GM10847 (cell line): ENCODE data around the gene CCSER1.

ENCODE experiments used
- POLR2A ChIP-seq: IDR thresholded peaks from 2 replicates; pipeline ENCODE4 v1.6.1; 2011; ENCODE audit not compliant: insufficient read length; ENCODE audit errors: extremely low read depth

CCSER1 gene

DNA sequence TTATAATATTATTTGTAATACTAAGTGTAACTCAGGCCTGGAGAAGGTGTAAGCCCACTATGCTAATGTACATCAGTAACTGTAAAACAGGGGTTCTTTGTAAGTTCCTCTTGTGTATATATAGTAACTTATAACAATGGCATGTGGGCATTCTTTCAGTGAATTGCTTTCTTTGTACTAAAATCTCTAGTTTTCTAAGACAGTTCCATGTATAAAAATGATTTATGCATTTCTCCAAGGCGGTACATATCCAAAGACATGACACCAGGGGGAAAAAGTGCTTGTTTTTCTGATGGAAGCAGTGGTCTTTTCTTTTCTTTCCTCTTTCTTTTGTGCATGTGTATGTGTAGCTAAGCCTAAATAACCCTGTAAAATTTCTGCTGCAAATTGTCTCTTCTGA is 1474.2 kb downstream of the CCSER1 start:
- TF ChIP-seq POLR2A = no peak

GRCh38 chr4:91611782-91612181 is 1484.6 kb downstream of the CCSER1 start:
- TF ChIP-seq POLR2A = no peak

- TF ChIP-seq POLR2A = no peak
Measured at GRCh38 chr4:91620952-91621351, 1493.8 kb downstream of the CCSER1 start.

GRCh38 chr4:91621446-91621845 is 1494.3 kb downstream of the CCSER1 start:
- no peak for TF ChIP-seq POLR2A

DNA sequence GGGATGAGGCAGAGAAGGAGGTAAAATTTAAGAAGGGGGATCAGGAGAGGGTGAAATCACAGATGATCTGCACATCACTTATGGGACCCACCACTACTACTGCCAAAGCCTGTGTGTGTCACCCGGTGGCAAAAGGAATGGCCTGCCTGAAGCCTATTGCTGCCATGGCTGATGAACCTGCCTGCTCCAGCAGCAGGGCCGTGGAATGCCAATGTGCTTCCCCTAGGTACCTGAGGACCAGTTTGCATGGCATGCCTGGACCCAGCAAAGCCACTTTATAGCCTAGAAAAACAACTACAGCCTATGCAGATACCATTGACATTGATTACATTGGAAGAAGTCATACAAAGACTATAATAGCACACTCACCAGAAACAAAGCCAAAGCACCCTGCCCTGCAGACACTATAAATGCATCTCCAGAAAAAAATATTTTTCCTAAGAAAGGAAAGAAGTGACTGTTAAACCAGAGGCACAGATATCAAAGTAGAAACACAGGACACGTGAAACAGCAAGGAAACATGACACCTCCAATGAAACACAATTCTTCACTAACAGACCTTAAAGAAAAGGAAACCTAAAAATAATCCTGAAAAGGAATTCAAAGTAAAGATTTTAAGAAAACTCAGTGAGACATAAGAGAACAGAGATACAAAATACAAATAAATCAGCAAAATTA is 1495.9 kb downstream of the CCSER1 start:
- no peak for TF ChIP-seq POLR2A

DNA sequence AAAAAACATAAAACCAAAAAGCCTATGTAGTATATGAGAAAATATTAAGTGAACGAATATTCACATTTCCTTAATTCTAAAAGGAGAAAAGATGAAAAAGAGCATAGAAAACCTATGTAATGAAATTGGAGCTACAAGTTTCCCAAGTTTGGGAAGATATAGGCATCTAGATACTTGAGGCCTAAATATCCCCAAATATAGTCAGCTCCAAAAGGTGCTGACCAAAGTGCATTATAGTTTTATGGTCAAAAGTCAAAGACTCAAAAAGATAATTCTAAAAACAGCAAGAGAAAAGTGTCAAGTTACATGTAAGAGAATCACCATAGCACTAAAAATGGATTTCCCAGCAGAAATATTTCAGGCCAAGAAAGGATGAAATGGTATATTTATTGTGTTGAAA is 1502.9 kb downstream of the CCSER1 start:
- TF ChIP-seq POLR2A = no peak

- no peak for TF ChIP-seq POLR2A
Measured at GRCh38 chr4:91630764-91631163, 1503.6 kb downstream of the CCSER1 start.

DNA sequence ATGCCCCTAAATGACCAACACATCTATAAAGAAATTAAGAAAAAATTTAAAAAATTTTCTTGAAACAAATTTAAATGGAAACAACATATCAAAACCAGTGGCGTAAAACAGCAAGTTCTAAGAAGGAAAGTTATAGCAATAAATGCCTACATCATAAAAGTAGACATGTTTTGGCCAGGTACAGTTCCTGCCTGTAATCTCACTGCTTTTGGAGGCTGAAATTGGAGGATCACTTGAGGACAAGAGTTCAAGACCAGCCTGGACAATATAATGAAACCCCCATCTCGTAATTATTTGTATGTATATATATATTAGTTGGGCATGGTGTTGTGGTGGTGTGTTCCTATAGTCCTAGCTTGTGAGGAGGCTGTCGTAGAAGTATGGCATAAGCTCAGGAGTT is 1504.1 kb downstream of the CCSER1 start:
- TF ChIP-seq POLR2A = no peak

- TF ChIP-seq POLR2A = no peak
Measured at GRCh38 chr4:91636083-91636482, 1508.9 kb downstream of the CCSER1 start.
